Smooth muscle cell of trachea (primary cell): Measurements from ENCODE around the gene CDHR1. TPM values are rescaled to one million over a fixed set of nuclear protein-coding genes. Genes with fewer than 3 reads are reported as not detected.

ENCODE experiments used
- total RNA-seq: library from RNA; depleted of rRNA; stranded (reverse); fragments of >200 nt; gene quantifications from 2 replicates; pipeline ENCODE4 v1.2.1, GENCODE V29; 2014

The CDHR1 gene
- not detected in 2 replicates for total RNA-seq

DNA sequence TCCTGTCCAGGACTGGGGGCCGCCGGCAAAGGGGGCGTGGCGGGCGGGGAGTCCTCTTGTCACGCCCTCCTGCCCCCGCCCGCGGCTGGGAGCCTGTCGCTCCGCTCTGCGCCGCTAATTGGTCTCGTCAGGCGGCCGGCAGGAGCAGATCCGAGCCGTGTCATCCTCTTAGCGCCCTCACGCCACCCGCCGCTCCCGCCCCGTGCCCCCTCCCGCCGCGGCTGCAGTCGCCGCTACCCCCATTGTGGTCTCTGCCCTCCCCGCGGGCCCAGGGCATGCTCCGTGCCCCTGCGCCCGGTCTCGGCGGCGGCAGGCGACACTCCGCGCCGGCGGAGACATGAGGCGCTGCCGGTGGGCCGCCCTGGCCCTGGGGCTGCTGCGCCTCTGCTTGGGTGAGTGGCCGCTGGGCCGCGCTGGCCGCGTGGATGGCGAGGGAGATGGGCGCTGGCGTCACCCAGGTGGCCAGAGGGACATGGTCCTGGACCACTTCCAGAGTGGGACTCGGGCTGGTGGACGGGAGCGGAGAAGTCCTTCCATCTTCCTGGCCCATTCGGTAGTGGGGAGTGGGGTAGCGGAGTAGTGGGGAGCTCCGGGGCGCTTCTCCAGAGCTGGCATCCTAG lies at the start of gene CDHR1:
Gene CDHR1, plus strand, starts transcription at position 114 of the 620 bp plus-strand sequence. Its CDS starts 224 bp downstream, at position 338.

DNA sequence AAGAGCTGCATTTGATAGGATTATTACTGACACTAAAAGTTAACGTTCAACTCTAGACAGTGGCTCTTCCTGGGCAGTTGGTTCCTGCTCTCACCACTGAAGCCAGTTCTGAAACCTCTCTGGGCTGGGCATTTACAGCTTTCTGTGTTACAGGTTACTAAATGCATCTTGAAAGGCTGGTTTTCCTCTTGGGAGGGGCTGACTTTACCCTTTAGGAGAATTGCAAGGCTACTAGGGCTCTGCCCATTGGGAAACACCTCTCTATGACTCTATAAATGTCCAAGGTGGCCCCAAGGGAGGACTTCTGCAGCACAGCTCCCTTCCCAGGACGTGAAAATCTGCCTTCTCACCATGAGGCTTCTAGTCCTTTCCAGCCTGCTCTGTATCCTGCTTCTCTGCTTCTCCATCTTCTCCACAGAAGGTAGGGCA lies 20.8 kb upstream of the CDHR1 start, which contains the start of gene GPR15LG:
Gene GPR15LG, plus strand, starts transcription at position 301 of the 429 bp plus-strand sequence. Its CDS starts 51 bp downstream, at position 352.

DNA sequence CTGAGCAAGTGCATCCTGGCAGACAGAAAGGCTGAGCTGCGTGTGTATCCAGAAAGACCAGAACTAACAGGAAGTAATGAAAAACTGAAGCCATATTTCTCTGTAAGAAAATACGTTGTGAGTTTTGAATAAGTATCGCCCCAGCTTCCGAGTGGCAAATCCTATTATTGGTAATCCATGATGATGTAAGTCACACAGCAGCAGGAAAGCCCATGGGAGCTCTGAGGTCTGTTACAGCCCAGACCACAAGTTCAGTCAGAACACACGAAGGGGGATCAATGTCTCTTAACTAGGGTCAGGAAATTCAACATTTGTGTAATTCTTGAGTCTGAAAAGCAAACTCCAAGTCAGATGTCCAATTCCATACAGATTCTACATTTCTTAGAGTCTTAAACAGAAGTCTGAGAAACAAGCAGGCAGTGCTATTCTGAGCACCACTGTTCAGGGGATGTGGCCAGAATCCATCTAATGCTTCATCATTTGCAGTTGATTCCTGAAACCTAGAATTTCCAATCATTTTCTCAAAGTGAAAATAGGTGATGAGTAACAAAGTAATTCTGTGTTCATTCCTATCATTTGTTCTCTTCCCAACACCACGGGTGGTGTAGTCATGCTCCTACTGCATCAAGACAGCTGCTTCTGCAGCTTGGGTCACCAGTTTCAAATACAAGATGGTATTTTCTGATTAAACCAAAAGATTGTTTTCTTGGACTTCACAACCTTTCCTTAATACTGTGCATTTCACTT lies 31.3 kb downstream of the CDHR1 start, which contains the start of gene LRIT2:
Gene LRIT2, minus strand, starts transcription at position 118 of the 747 bp plus-strand sequence. Its CDS starts 24 bp downstream, at position 94.

DNA sequence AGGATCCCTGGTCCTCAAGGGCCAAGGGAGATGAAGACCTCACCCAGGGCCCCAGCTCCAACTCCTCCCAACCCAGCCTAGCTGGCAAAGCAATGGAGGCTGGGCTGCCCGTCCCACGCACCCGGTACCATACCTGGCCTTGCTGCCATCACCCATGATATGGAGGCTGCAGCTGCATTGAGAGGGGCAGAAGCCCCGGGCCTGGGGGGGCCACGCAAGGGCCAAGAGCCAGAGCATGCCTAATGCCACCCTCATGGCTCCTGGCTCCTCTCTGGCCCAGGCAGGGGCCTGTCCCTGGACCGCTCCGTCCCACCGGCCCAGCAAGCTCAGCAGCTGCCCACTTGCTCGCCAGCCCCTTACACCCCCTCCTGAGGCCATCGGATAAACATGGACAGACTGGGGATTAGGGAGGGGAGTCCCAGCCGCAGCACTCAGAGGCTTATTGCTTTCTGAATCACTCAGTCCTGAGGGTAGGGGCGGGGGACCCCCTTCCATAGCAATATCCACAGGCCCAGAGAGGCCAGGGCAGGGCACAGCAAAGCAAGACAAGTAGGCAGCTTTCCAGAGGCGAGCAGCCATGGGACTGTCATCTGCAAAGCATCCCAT lies 47.0 kb downstream of the CDHR1 start, which contains the start of gene LRIT1:
Gene LRIT1, minus strand, starts transcription at position 362 of the 606 bp plus-strand sequence. Its CDS starts 107 bp downstream, at position 255.

DNA sequence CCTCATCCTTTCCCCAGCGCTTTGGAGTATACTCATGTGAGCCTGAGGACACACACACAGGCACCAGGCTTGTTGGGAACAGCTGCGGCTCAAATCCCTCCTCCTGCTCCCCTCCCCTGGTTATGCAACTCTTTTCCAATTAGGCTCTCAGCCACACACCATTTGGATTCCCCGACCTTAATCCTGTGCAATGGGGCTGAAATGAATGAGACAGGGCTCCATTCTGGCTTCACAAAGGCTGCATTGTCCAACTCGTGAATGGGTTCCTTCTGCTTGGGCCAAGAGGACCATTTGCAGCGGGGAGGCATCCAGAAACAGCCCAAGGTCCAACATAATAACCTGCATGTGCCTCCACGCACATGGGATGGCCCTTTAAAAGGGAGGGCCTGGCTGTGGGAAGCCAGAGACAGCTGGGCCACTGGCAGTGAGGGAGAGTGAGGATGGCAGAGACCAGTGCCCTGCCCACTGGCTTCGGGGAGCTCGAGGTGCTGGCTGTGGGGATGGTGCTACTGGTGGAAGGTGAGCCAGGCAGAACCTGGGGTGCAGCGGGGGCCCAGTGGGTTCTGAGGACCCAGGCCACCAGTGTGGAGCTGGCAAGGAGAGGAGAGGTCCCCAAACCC lies 50.4 kb downstream of the CDHR1 start, which contains the start of gene RGR:
Gene RGR, plus strand, starts transcription at position 403 of the 620 bp plus-strand sequence. Its CDS starts 38 bp downstream, at position 441.

Other genes with a start within 250 kb of the CDHR1 start
- gene GHITM, start 55.0 kb upstream of the CDHR1 start, total RNA-seq: 208 and 214 TPM in 2 replicates
- not detected in 2 replicates for gene GPR15LG, start 20.7 kb upstream of the CDHR1 start, total RNA-seq
- not detected in 2 replicates for gene LRIT2, start 31.0 kb downstream of the CDHR1 start, total RNA-seq
- not detected in 2 replicates for gene LRIT1, start 47.0 kb downstream of the CDHR1 start, total RNA-seq
- not detected in 2 replicates for gene RGR, start 50.5 kb downstream of the CDHR1 start, total RNA-seq
- 24.5 and 38.5 TPM in 2 replicates for gene CCSER2, start 134.1 kb downstream of the CDHR1 start, total RNA-seq